HG03457 (cell line): ENCODE measurements around the gene ABL1.

Experiments
- ATAC-seq: cut with Tn5 transposase; IDR thresholded peaks from one replicate; pipeline ENCODE4 v1.9.1; 2021; ENCODE audit warnings: moderate number of reproducible peaks; ENCODE audit not compliant: unreplicated experiment

Gene ABL1

GRCh38 chr9:130887494-130888144 lies 52.6 kb downstream of the ABL1 start:
- ATAC-seq, result no peak

GRCh38 chr9:130888146-130888885 lies 53.3 kb downstream of the ABL1 start:
- ATAC-seq, result no peak

GRCh38 chr9:130890124-130890523 lies 55.1 kb downstream of the ABL1 start:
- no peak for ATAC-seq

GRCh38 chr9:130890870-130891687 lies 56.0 kb downstream of the ABL1 start:
- no peak for ATAC-seq

- ATAC-seq, result no peak
Measured at GRCh38 chr9:130891688-130892476, 56.8 kb downstream of the ABL1 start.

- ATAC-seq, result no peak
Measured at GRCh38 chr9:130892477-130893304, 57.6 kb downstream of the ABL1 start.

- ATAC-seq, result no peak
Measured at GRCh38 chr9:130893341-130894101, 58.5 kb downstream of the ABL1 start.

GRCh38 chr9:130894546-130894945 lies 59.5 kb downstream of the ABL1 start:
- no peak for ATAC-seq

- no peak for ATAC-seq
Measured at GRCh38 chr9:130895038-130895437, 60.0 kb downstream of the ABL1 start.

- ATAC-seq, result no peak
Measured at GRCh38 chr9:130895481-130896232, 60.6 kb downstream of the ABL1 start.

- ATAC-seq, result no peak
Measured at GRCh38 chr9:130896233-130897014, 61.4 kb downstream of the ABL1 start, which contains the start of gene QRFP. Gene QRFP, minus strand, starts transcription at chr9:130896812. Its CDS starts 2,974 bp downstream, at chr9:130893838.

GRCh38 chr9:130897105-130897751 lies 62.2 kb downstream of the ABL1 start:
- ATAC-seq, result no peak

GRCh38 chr9:130897848-130898551 lies 62.9 kb downstream of the ABL1 start:
- no peak for ATAC-seq

- ATAC-seq, result no peak
Measured at GRCh38 chr9:130898552-130898852, 63.4 kb downstream of the ABL1 start.

GRCh38 chr9:130899051-130899748 lies 64.1 kb downstream of the ABL1 start:
- no peak for ATAC-seq
